ENCODE data around the gene MPIG6B.

- no peak for TF ChIP-seq REST (IDR thresholded peaks at IDR 0.05; ENCODE audit: low read depth)
- TF ChIP-seq RAD21 (IDR thresholded peaks at IDR 0.05; ENCODE audit: low read depth), result no peak
- TF ChIP-seq CEBPB (IDR thresholded peaks at IDR 0.05), result no peak
- no peak for TF ChIP-seq MAX (IDR thresholded peaks at IDR 0.05)
- TF ChIP-seq FOXM1 (IDR thresholded peaks at IDR 0.05; ENCODE audit: borderline replicate concordance, low read depth), result no peak
- no peak for TF ChIP-seq YY1 (IDR thresholded peaks at IDR 0.05; ENCODE audit: low read depth)
- TF ChIP-seq NFIC (IDR thresholded peaks at IDR 0.05), result no peak
- TF ChIP-seq USF1 (IDR thresholded peaks at IDR 0.05), result no peak
- no peak for TF ChIP-seq TAF1 (IDR thresholded peaks at IDR 0.05; ENCODE audit: low read depth)
- no peak for TF ChIP-seq EP300 (IDR thresholded peaks at IDR 0.05; ENCODE audit: borderline replicate concordance)
- no peak for TF ChIP-seq CREB1 (IDR thresholded peaks at IDR 0.05; ENCODE audit: low read depth)
- TF ChIP-seq EGR1 (IDR thresholded peaks at IDR 0.05), result no peak
- TF ChIP-seq ZBTB7A (IDR thresholded peaks at IDR 0.05; ENCODE audit: low read depth), result no peak
- no peak for TF ChIP-seq TEAD4 (IDR thresholded peaks at IDR 0.05)
Observed at GRCh38 chr6:31736768-31737314, 13.7 kb downstream of the MPIG6B start.
